ENCODE results near the gene DACH2.

DACH2 gene

GRCh38 chrX:86329174-86329573, 180.9 kb downstream of the DACH2 start:
- DNase-seq: no peak

GRCh38 chrX:86348669-86349068, 200.4 kb downstream of the DACH2 start:
- no peak for DNase-seq

- no peak for DNase-seq
Measured at GRCh38 chrX:86349115-86349514, 200.9 kb downstream of the DACH2 start.

GRCh38 chrX:86369847-86370630, 221.8 kb downstream of the DACH2 start:
- DNase-seq: no peak

GRCh38 chrX:86370927-86371326, 222.7 kb downstream of the DACH2 start:
- no peak for DNase-seq

- DNase-seq: no peak
Measured at GRCh38 chrX:86379209-86379608, 231.0 kb downstream of the DACH2 start.

- no peak for DNase-seq
Measured at GRCh38 chrX:86383681-86384540, 235.7 kb downstream of the DACH2 start.

GRCh38 chrX:86407371-86407770, 259.1 kb downstream of the DACH2 start:
- no peak for DNase-seq

- DNase-seq: no peak
Measured at GRCh38 chrX:86421771-86422170, 273.5 kb downstream of the DACH2 start.

- DNase-seq: no peak
Measured at GRCh38 chrX:86436116-86436515, 287.9 kb downstream of the DACH2 start.

GRCh38 chrX:86455495-86455894, 307.2 kb downstream of the DACH2 start:
- no peak for DNase-seq

GRCh38 chrX:86460760-86461159, 312.5 kb downstream of the DACH2 start:
- DNase-seq: no peak

- DNase-seq: no peak
Measured at GRCh38 chrX:86504297-86504696, 356.0 kb downstream of the DACH2 start.

GRCh38 chrX:86507331-86507730, 359.1 kb downstream of the DACH2 start:
- DNase-seq: no peak

- no peak for DNase-seq
Measured at GRCh38 chrX:86579777-86580176, 431.5 kb downstream of the DACH2 start.

GRCh38 chrX:86604607-86605006, 456.4 kb downstream of the DACH2 start:
- no peak for DNase-seq

- DNase-seq: no peak
Measured at GRCh38 chrX:86696951-86697350, 548.7 kb downstream of the DACH2 start.

- DNase-seq: no peak
Measured at GRCh38 chrX:86711531-86712180, 563.4 kb downstream of the DACH2 start.

GRCh38 chrX:86714441-86714840, 566.2 kb downstream of the DACH2 start:
- no peak for DNase-seq

- DNase-seq: no peak
Measured at GRCh38 chrX:86724277-86724676, 576.0 kb downstream of the DACH2 start.

- DNase-seq: no peak
Measured at GRCh38 chrX:86747091-86747490, 598.8 kb downstream of the DACH2 start.

- no peak for DNase-seq
Measured at GRCh38 chrX:86805241-86805640, 657.0 kb downstream of the DACH2 start.

- no peak for DNase-seq
Measured at GRCh38 chrX:86806786-86807185, 658.5 kb downstream of the DACH2 start.

GRCh38 chrX:86809651-86810050, 661.4 kb downstream of the DACH2 start:
- DNase-seq: no peak
